GM21528 (cell line): Measurements from ENCODE around the gene THOC6.

Source experiments
- ATAC-seq: cut with Tn5 transposase; IDR thresholded peaks from one replicate; pipeline ENCODE4 v1.9.1; 2021; ENCODE audit warnings: mild to moderate bottlenecking, moderate library complexity; ENCODE audit not compliant: unreplicated experiment, low FRiP score

Gene THOC6

DNA sequence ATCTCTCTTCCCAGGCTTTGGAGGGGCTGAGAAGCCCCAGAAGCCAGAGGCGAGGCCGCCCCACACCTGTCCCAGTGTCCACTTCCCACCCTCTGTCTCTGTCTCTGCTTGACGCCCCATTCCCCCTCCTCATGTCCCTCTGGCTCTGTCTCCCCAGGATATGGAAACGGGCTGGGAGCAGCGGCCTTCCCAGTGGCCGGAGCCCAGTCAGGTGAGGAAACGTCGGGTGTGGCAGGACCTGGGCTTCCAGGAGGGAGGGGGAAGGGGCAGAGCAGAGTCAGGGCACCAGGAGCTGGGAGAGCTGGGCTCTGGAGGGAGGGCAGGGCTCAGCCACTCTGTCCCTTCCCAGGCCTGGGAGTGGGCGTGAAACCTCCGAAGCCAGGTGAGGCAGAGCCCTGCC, 32.9 kb upstream of the THOC6 start:
- ATAC-seq = no peak

DNA sequence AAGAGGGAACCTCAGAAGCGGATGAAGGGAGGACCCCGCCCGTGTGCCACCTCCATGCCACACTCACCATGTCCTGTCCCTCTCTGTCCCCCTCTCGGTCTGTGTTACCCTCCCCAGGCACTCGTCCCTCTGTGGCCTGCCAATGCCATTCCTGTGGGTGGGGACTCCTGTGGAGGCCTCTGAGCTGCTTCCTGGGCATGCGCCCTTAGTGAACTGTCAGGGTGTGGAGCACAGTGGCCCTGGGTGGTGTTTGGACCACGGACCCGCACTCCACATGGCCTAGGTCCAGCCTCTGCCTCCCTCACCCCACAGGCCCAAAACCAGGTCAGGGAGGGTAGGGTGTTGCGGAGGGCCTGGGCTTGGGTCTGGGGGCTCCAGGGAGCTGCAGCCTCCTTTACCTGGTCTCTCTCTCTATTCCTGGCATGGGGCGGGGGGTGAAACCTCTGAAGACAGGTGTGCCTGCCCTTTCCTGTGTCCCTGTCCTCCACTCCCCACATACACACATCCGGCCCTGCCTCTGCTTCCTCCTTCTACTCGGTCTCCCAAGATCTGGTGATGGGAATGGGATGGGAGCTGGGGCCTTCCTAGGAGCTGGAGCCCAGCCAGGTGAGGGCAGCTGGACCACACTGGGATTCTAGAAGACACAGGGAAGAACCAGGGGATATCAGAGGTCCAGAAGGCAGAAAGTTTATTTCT, 32.1 kb upstream of the THOC6 start:
- no peak for ATAC-seq

DNA sequence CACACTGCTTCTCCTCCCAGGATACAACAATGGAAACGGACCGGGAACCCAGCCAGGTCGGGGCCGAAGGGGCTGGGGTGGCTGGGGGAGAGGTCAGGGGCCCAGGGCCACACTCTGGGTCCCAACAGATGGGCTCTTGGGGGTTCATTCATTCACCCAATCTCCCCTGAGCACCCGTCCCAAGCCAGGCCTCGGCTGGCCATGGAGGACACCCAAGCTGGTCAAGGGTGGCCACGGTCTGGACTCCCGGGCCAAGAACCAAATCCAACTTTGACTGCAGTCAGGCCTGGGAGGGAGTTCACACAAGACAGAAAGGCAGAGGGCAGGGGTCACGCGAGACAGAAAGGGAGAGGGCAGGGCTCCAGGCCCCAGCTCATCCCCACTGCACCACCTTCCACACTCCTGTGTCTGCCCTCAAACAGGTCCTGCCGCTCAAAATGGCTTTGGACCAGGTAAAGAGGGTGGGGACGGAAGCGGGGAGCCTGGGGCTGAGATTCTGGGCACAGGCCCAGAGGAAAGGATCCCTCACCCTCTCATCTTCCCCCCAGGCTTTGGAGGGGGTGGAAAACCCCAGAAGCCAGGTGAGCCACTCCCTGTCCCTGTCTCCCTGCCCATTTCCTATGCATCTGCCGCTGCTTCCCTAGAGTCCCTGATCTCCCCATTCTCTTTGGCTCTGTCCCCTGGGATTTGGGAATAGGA, 31.3 kb upstream of the THOC6 start:
- no peak for ATAC-seq

DNA sequence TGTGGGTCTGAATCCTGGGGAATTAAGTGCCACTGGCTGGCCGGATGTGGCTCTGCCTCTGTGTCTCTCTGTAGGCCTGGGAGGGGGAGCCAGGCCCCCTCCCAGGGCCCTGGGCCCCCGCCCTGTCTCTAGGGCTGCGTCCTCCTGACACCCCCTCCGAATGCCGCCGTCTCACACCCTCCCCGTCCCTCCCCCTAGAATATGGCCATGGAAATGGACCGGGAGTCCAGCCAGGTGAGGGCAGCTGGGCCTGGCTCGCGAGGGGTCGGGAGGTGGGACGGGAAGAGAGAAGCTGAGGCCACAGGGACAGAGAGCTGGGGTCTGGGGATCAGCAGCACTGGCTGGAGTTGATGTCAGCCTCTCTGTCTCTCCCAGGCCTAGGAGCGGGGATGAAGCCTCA, 27.5 kb upstream of the THOC6 start:
- no peak for ATAC-seq

DNA sequence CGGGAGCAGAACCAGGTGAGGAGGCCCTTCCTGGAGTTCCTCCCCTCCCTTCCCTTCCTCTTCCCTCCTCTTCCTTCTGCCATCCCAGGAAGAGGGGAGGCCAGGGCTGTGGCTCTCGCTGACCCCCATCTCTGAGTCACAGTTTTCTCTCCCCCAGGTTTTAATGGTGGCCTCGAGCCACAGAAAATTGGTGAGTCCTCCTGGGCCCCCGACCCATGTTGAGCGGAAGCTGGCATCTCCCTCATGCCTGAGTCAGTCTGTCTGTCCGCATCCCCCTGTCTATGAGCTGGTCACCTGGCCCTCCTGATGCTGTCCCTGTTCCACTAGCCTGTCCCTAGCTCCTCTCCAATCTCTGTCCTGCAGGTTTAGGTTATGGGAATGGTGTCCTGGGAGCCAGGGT, 23.9 kb upstream of the THOC6 start:
- no peak for ATAC-seq

DNA sequence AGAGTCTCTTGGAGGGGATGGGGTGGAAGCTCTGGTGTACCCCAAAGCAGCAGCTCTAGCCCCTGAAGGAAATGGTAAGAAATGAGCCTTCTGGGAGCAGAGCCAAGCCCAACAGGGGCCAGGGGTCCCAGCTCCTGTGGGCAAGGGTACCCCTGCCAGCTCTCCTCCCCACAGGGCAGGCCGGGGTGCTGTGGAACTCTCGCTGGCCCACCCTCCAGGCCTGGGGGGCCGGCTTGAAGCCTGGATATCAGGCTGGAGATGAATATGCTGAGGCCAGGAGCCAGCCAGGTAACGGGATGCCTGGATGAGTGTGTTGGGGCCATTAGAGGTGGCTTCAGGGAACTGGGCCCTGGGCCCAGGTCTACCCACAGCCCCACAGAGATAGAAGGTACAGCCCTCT, 23.3 kb upstream of the THOC6 start:
- ATAC-seq = no peak

DNA sequence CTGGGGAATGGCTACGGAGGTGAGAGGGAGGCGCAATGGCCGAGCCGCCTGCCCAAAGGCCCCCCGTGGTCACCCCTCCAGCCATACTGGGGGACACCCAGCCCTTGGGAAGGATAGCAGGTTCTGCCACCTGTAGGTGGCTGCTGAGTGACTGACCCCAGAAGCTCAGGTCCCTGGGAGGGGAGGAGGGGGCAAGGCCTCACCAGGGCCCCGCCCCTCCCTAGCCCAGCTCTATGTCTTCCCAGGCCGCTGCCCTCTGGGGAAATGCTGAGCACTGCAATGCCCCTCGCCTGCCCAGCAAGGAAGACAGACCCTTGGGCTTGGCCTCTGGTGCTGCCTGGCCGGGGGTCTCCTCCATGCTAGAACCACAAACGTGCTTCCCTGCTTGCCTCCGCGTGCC, 22.5 kb upstream of the THOC6 start:
- no peak for ATAC-seq

DNA sequence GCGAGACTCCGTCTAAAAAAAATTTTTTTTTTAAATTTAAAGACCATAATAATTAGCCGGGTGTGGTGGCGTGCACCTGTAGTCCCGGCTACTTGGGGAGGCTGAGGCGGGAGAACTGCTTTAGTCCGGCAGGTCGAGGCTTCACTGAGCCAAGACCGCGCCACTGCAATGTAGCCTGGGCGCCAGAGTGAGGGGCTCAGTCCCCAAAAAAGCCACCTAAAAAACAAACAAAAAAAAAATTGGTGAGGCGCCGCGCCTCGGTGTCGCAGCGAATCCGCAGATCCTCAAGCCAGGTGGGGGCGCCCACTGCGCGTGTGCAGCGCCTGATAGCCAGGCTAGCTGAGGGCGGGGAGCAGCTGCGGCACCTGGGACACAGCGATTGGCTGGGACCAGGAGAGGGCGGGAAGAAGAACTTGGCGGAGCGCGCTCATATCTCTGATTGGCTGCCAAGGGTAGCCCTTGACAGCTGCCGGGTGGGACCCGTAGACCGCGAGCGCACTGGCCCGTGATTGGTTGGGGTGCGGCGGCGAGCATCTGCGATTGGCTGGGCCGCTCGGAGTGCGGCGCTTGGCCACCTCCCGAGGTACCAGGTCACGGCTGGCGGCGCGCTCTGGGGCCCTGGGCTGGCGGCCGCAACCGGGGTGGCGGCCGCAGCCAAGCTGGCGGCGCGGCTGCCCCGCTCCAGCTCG, 20.1 kb upstream of the THOC6 start:
- peak; percentile 86 for ATAC-seq

DNA sequence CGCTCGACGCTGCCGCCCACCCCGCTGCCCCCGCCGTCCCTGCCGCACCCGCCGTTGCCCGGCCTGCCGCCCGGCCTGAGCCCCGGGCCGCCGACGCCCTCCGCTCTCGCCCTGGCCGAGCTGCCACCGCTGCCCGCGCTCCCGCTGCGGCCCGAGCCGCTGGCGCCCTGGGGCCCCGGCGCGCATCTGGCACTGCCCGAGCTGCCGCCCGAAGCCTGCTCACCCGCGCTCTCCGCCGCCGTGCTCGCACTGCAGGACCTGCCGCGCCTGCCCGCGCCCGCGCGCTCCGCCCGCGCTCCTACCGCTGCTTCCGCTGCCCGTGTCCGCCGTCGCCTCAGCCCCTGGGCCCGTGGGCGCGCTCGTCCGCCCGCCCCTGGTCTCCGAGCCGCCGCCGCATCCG, 19.5 kb upstream of the THOC6 start:
- peak; percentile 18 for ATAC-seq

DNA sequence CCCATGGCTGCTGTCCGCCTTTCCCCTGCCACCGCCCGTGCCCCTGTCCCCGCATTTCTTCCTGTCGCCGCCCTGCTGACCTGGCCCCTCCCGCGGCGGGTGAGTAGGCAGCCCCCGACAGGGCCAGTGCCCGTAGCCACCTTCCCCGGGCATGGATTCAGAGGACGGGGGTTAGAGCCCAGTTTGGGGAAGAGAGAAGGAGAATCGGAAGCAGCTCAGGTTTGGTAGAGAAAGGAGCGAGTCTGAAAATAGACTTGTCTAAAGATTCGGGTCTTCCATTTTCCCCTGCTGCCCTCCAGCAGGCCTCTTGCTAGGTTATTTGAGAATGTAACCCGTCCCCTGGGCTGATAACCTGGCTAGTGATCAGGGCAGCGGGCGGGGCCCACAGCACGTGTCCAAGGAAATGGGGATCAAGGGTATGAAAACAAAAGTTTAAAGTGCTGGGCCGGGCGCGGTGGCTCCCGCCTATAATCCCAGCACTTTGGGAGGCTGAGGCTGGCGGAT, 19.0 kb upstream of the THOC6 start:
- no peak for ATAC-seq

DNA sequence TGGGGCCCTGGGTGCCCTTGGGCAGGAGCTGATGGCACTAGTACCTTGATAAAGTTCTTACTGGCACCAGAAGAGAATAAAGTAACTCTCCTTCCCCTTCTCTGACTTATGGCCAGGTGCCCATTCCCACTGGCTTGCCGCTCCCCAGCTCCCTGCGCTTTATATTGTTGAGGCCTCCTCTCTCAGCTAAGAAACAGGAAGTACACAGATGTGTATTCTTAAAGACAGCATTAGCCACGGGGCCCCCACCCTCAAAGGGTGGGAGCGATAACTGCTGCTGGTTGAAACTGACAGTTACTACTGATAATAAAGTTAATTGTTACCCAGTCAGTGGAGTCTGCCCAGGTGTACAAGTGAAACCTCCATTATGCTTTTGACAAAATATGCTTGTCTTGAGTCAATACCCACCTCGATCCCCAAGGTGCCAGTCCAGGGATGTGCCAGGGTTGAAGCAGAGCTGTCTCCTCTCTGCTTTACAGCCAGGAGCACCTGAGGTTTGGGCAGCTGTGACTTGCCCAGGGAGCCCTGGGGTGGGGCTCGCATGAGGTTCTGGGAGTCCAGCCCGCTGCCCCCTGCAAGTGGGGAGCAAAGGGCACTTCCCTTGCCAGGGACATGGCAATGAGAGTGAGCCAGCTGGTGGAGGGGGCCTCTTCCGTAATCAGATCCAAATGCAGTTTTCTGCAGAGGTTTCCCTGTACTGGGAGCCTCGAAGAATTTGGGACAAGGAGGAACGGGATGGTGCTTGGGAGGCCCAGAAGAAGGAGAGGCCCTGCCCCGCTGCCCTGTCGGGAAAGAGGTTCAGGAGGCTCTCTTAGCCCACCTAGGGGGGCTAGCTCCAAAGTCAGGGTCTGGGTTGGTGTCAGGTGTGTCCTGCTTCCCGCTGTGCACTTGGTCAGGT, 16.5 kb upstream of the THOC6 start:
- no peak for ATAC-seq

DNA sequence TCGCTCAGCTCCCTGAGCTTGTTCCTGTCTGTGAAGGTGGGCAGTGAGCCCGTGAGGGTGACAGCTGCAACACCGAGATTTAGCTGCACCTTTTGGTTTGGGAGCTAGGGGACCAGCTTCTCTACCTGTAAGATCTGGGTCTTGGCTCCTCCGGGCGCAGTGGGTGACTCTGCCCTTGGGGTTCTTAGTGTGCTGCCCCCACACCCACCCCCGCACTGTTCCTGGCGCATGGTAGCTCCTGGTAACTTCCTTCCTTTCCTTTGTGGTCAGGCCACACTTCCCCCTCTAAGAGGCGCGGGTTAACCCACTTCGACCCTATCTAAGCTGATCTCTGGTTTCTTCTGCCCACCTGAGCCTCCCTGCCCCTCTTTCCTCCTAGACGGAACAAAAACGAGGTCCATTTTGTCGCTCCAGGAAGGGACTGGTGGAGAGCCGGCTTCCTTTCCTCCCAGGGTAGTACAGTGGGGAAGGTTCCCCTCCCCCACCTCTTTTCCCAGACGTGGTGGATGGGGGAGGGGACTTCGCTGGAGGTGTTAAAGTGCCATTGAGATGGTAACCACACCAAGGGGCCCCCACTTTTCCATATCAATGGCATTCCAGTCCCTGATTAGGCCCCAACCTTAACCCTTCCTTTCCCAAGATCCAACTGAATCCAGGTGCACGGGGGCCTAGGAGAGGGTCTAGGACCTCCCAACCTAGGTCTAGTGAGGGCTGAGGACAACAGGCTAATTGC, 15.7 kb upstream of the THOC6 start:
- ATAC-seq = no peak

DNA sequence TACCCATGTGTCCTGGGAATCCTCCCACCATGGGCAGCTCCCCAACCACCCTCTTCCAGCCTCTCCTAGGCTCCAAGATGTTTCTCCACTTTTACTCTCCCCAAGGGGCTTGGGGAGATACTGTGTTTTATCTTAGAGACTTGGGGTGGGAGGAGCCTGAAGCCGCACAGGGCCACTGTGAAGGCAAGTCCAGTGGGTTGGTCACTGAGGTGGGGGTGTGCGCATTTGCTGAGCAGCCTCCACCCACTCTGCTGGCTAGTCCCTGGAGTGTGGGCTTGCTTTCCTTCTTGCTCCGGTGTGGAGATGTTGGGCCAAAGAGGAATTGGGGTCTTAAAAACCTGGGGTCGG, 15.2 kb upstream of the THOC6 start:
- no peak for ATAC-seq

DNA sequence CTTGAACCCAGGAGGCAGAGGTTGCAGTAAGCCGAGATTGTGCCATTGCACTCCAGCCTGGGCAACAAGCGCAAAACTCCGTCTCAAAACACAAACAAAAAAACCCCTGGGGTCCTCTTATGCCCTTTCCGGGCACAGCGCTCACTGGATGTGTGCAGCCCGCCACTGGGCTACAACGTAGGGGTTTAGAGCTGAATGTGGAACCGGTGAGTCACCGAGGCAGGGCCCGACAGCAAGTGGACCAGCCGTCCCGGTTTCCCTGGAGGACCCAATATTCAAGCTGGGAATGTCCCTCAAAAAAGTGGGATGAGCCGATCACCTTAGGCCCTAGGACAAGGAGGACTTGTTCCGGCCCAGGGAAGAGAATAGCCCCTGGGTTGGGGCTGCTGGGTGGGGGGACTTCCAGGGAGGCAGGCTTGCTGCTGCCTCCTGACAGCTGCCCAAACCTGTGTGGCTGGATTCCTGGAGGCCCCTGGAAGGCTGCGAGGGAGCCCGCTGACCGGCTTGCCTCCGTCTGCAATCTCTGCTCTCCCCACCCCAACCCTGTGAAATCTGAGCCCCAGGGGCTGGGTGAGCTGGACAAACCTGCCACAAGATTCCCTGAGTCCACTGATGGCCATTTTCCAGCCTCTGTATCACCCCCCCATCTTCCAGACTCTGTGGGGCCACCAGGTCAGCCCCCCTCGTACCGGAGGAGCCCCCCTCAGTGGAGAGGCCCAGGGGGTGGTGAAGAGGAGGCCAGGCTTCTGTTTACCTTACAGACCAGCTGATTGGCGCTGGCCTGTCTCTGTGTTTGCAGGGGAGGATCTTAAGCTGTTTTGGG, 14.1 kb upstream of the THOC6 start:
- no peak for ATAC-seq

DNA sequence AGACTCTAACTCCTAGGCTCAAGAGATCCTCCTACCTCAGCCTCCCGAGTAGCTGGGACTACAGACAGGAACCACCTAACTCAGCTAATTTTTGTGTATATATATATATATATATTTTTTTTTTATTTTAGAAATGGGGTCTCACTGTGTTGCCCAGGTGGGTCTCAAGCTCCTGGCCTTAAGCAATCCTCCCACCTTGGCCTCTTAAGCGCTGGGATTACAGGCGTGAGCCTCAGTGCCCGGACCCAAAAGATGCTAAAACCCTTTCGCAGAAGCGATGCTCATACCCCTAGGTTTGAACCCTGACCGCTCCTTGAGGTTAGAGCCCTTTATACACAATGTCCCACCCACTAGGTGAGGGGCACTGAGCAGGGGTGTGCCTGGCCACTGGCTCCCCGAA, 13.3 kb upstream of the THOC6 start:
- no peak for ATAC-seq

DNA sequence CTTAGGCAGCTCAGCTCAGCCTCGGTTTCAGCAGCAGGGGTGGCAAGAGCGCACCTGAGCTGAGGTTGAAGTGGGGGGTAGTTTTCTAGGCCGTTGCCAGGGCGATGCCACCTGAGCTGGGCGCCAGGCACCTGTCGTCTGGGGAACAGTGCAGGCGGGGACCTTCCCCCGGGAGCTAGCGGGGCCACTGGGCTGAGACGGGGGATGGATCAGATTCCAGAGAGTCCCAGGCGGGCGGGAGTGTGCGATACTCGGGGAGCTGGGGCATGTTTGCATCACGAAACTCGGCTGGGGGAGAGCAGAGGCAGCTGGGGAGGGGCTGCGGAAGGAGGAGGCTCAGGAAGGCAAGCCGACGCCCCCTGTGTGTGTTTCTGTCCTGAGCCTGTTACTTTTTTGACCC, 11.6 kb upstream of the THOC6 start:
- ATAC-seq = no peak

DNA sequence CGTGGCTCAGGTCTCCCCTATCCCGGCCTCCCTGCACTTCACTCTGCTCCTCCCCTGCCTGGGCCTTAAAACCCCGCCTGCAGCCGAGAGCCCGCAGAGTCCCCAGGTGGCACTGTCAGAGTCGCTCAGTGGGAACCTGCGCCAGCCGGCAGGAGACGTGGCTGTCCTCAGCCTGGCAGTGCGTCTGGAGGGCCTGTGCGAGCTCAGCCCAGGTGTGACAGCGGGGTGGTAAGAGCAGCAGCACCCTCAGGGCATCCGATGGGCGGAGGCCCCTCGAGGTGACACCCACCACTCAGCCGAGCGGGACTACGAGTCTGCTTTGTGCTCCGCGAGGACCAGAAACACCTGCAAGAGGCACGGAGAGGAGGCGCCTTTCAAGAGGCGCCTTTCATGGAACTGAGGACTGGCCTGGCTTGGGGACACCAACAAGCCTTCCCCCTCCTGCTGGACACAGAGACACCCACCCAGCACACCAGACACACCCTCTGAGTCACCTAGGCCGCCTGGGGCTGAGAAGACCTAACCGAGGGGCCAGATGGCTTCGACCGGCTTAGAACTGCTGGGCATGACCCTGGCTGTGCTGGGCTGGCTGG, 10.9 kb upstream of the THOC6 start, which contains the start of gene CLDN9:
TSS of gene CLDN9 (plus strand) at position 96 of the 593 bp plus-strand sequence. CDS start at position 536, 440 bp downstream.
- ATAC-seq = no peak

DNA sequence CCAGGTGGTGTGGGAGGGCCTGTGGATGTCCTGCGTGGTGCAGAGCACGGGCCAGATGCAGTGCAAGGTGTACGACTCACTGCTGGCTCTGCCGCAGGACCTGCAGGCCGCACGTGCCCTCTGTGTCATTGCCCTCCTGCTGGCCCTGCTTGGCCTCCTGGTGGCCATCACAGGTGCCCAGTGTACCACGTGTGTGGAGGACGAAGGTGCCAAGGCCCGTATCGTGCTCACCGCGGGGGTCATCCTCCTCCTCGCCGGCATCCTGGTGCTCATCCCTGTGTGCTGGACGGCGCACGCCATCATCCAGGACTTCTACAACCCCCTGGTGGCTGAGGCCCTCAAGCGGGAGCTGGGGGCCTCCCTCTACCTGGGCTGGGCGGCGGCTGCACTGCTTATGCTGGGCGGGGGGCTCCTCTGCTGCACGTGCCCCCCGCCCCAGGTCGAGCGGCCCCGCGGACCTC, 10.3 kb upstream of the THOC6 start:
- no peak for ATAC-seq
